ENCODE measurements around the gene MAML2. TPM values are rescaled to one million over a fixed set of nuclear protein-coding genes. Genes with fewer than 3 reads are reported as not detected.

MAML2 gene
- total RNA-seq, 1 experiment from 2014 or later, result 28.3 TPM

DNA sequence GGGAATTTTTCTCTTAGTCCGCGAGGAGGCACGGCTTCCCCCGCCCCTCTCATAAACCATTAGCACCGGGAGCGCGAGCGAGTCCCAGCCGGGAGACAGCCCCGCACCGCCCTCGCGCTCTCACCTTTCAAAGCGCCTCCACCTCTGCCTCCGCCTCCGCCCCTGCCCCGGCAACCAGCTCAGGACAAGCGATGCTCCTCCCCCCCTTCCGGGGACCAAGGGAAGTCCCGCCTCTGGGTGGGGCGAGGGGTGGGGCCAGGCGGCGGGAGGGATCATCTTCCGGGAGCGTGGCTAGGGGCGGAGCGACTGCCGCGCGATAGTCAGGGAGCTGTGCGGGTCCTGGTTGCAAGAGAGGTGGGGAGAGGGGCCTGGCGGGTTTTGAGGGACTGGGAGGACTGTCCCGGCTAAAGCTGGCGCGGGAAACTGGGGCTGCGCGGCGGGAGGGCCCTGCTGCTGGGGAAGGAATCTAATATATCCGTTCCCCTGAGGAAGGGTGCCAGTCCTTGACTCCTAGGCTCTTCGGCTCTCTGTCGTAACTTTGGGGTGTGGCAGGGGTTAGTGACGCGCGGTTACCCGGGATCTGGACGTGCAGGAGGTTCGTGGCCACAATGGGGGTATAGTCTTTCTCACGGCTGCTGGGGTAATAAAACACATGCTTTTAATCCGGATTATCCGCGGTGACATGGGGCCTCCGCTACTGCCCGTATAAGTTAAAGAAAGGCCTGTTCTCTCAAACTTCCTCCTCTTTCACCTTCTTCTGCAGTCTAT lies 46.9 kb upstream of the MAML2 start, which contains the start of the genes CCDC82 and JRKL:
Gene CCDC82 (minus strand): TSS at position 193 of the 768 bp plus-strand sequence. CDS start 5,165 bp downstream, outside the sequence.
Gene JRKL (plus strand): TSS at position 294 of the 768 bp plus-strand sequence. CDS start 637 bp downstream, outside the sequence.
- H3F3A ChIP-seq (ENCODE audit: insufficient read depth, low read depth), result peaks cover 3% of the 10 kb centered on the region; the same call in 1 of the 2 replicates
- CTCF ChIA-PET, result interaction anchor here (0.7 to 1.2 kb wide), 4 partner anchors 39 to 600 kb away, joined by 4 to 6 read pairs (median 6); partner anchors contain the start of genes CEP57 and MAML2

DNA sequence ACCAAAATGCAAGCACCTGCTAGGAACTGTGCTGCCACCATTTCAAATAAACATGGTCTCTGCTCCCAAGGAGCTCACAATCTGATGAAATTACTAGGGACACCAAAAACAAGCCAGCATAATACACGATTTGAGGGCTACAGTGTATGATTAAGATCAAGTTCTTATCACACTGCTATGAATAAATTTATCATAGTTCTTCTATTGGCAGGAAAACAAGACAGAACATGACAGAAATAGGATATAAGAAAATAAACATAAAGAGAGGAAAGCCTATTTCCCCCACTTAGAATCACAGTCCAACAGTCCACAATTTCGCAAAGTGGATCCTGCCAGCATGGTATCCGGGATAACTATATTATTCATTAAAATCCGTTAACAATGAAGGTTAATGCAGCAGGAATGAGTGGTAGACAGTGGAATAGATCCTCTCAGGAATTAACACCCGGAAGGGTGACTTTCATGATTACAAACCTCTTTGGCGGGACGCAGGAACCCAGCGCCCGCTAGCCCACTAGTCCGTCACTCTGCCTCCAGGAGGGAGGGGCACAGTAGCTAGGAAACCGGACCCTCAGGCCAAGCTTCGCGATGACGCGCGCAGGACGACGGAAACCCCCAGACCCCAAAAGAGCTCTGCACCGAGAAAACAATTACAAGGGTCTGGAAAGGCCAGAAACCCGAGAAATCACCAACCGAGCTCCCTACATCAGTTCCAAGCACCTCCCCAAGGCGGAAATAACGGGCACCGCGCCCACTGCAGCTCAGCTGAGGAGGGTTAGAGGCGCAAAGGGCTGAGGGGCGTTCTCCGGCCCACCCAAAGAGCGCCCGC lies 46.1 kb upstream of the MAML2 start:
- Histone ChIP-seq H3K4me1 (replicated peaks; ENCODE audit: insufficient read depth) (peaks cover 27% of the 10 kb centered on the region), H3K4me3 (peak overlapping the region; percentile 75), H3K4me2 (peak overlapping the region; percentile 88), H3K79me2 (ENCODE audit: low read depth) (peaks cover 46% of the 10 kb centered on the region), H3K9me3 (ENCODE audit: insufficient read depth, low read depth) (peaks cover 23% of the 10 kb centered on the region), H3K36me3 (ENCODE audit: low read depth) (peaks cover 15% of the 10 kb centered on the region), H4K20me1 (ENCODE audit: insufficient read depth) (no peaks in the 10 kb centered on the region; the same call in 1 of the 2 replicates), H2AFZ (peak overlapping the region; percentile 96), H3K27me3 (ENCODE audit: insufficient read depth, low read depth) (no peaks in the 10 kb centered on the region), H3K9me2 (ENCODE audit: insufficient read depth) (no peaks in the 10 kb centered on the region), H3K27ac (peak overlapping the region; percentile 37), H3F3A (ENCODE audit: insufficient read depth, low read depth) (peaks cover 3% of the 10 kb centered on the region; the same call in 1 of the 2 replicates)
- TSS peak; percentile 68 for BruUV-seq (replicated peaks)
- ChIA-PET CTCF (interaction anchor here (0.7 to 1.2 kb wide), 4 partner anchors 38 to 553 kb away, joined by 3 to 6 read pairs (median 6); partner anchors contain the start of gene MAML2), POLR2A (ENCODE audit: unreplicated experiment) (interaction anchor here (0.5 to 1.3 kb wide), 13 partner anchors 32 to 1237 kb away, joined by 3 to 13 read pairs (median 6); partner anchors contain the start of genes CEP57, FAM76B and MAML2)
- no peak for TF ChIP-seq EZH2 (IDR thresholded peaks at IDR 0.05; ENCODE audit: low read depth)
- TF ChIP-seq, protein P1, sequence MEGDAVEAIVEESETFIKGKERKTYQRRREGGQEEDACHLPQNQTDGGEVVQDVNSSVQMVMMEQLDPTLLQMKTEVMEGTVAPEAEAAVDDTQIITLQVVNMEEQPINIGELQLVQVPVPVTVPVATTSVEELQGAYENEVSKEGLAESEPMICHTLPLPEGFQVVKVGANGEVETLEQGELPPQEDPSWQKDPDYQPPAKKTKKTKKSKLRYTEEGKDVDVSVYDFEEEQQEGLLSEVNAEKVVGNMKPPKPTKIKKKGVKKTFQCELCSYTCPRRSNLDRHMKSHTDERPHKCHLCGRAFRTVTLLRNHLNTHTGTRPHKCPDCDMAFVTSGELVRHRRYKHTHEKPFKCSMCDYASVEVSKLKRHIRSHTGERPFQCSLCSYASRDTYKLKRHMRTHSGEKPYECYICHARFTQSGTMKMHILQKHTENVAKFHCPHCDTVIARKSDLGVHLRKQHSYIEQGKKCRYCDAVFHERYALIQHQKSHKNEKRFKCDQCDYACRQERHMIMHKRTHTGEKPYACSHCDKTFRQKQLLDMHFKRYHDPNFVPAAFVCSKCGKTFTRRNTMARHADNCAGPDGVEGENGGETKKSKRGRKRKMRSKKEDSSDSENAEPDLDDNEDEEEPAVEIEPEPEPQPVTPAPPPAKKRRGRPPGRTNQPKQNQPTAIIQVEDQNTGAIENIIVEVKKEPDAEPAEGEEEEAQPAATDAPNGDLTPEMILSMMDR (conservative IDR thresholded peaks at IDR 0.05), result no peak
- peak in 1 of 2 experiments; percentile 44 for DNase-seq
- intact Hi-C loops (cut with micrococcal nuclease; ENCODE audit: unreplicated experiment), result loop anchor here (1.0 to 2.0 kb wide), 2 partner anchors 46 to 599 kb away; partner anchors contain the start of genes CEP57 and MAML2

More for the DNA sequence above, 46.9 kb upstream of the MAML2 start, which contains the start of the genes CCDC82 and JRKL:
- intact Hi-C loops (cut with micrococcal nuclease; ENCODE audit: unreplicated experiment), result loop anchor here (1.0 to 5.0 kb wide), 8 partner anchors 47 to 600 kb away; partner anchors contain the start of genes CEP57 and MAML2
- Histone ChIP-seq H3K9me3 (ENCODE audit: insufficient read depth, low read depth) (peaks cover 23% of the 10 kb centered on the region), H3K79me2 (ENCODE audit: low read depth) (peaks cover 46% of the 10 kb centered on the region), H3K9me2 (ENCODE audit: insufficient read depth) (no peaks in the 10 kb centered on the region), H3K36me3 (ENCODE audit: low read depth) (peaks cover 14% of the 10 kb centered on the region), H3K4me2 (peak within 1 kb of the TSS; percentile 94), H3K4me1 (replicated peaks; ENCODE audit: insufficient read depth) (peaks cover 27% of the 10 kb centered on the region), H2AFZ (peak within 1 kb of the TSS; percentile 96), H3K27me3 (ENCODE audit: insufficient read depth, low read depth) (no peaks in the 10 kb centered on the region), H4K20me1 (ENCODE audit: insufficient read depth) (no peaks in the 10 kb centered on the region; the same call in 1 of the 2 replicates), H3K4me3 (peak within 1 kb of the TSS; percentile 75), H3K27ac (peak within 1 kb of the TSS; percentile 58)
- BruUV-seq (replicated peaks), result no TSS peak
- POLR2A ChIA-PET (ENCODE audit: unreplicated experiment), result interaction anchor here (0.5 to 1.3 kb wide), 16 partner anchors 47 to 1238 kb away, joined by 3 to 16 read pairs (median 6); partner anchors contain the start of genes CEP57, FAM76B and MAML2
- no peak for TF ChIP-seq EZH2 (IDR thresholded peaks at IDR 0.05; ENCODE audit: low read depth)
- TF ChIP-seq, protein P1 (conservative IDR thresholded peaks at IDR 0.05), result no peak
- DNase-seq, result peak; percentile 92 to 98

Measured in PC-9 (cell line).